Lung (tissue), 12 donors: ENCODE data around the gene CSMD2. TPM values are rescaled to one million over a fixed set of nuclear protein-coding genes. Genes with fewer than 3 reads are reported as not detected.

ENCODE experiments used
- ATAC-seq: fragments of 200-7000 bp; cut with Tn5 transposase; one replicate; pipeline ENCODE4 v1.9.1; 2020; ENCODE audit warnings: moderate number of reproducible peaks; ENCODE audit not compliant: insufficient read depth, low FRiP score
- DNase-seq, 3 donors: peaks; one replicate each; pipeline ENCODE4 v3.0.0-alpha.2; 2013 to 2017
- H3K27ac ChIP-seq, 2 donors: one replicate each; pipeline ENCODE4 v1.5.1; 2013; ENCODE audit warnings: mild to moderate bottlenecking in 2 of 2, moderate library complexity in 2 of 2, control low read depth in 1 of 2, inconsistent platforms in 1 of 2, low read depth in 1 of 2, low read length in 1 of 2
- H3K27me3 ChIP-seq, 3 donors: one replicate each; pipeline ENCODE4 v1.5.1; 2013; ENCODE audit warnings: low read length in 2 of 3; ENCODE audit not compliant: control insufficient read depth in 3 of 3, insufficient read depth in 3 of 3
- H3K36me3 ChIP-seq, 4 donors: one replicate each; pipeline ENCODE4 v1.5.1; 2013; ENCODE audit warnings: low read length in 4 of 4, mild to moderate bottlenecking in 1 of 4, moderate library complexity in 1 of 4; ENCODE audit not compliant: control insufficient read depth in 4 of 4, insufficient read depth in 4 of 4
- H3K4me1 ChIP-seq, 5 donors: one replicate each; pipeline ENCODE4 v1.5.1; 2013; ENCODE audit warnings: low read length in 5 of 5, mild to moderate bottlenecking in 2 of 5, moderate library complexity in 1 of 5; ENCODE audit not compliant: control insufficient read depth in 5 of 5, insufficient read depth in 5 of 5
- H3K4me3 ChIP-seq: one replicate; pipeline ENCODE4 v1.5.1; 2013; ENCODE audit warnings: mild to moderate bottlenecking, control low read depth, moderate library complexity
- H3K9ac ChIP-seq, 2 donors: one replicate each; pipeline ENCODE4 v1.5.1; 2013; ENCODE audit warnings: low read length in 2 of 2, control low read depth in 1 of 2; ENCODE audit not compliant: insufficient read depth in 1 of 2
- H3K9me3 ChIP-seq, 4 donors: one replicate each; pipeline ENCODE4 v1.5.1; 2013; ENCODE audit warnings: low read length in 3 of 4, mild to moderate bottlenecking in 1 of 4, moderate library complexity in 1 of 4; ENCODE audit not compliant: control insufficient read depth in 4 of 4, insufficient read depth in 3 of 4
- WGBS, 2 donors: extraction: QIAGEN DNeasy Blood & Tissue Kit; methylation state at CpG; one replicate each; pipeline ENCODE4 v1.1.7; 2013; 5-methylcytosine and 5-hydroxymethylcytosine counted together
- polyA plus RNA-seq, 2 donors: library from polyadenylated mRNA; stranded (reverse); fragments of 200-250 nt; gene quantifications; one replicate each; pipeline ENCODE4 v1.2.1, GENCODE V29; 2013
- total RNA-seq, 2 donors: library from RNA; depleted of rRNA in 1 of 2; stranded (reverse); fragments of >200 nt in 1 of 2; gene quantifications; one replicate each; pipeline ENCODE4 v1.2.1, GENCODE V29; 2014 to 2021
- TF ChIP-seq, protein P1 (sequence below): IDR thresholded peaks from 2 replicates; pipeline ENCODE4 v1.5.1; 2012; ENCODE audit warnings: mild to moderate bottlenecking; ENCODE audit errors: control extremely low read depth, extremely low read depth
- donor health status: control.
- donor health status: control.
- donor health status: Bipolar disorder and iron deficiency.
- donor health status: healthy.
- donor health status: DM: yes; HTN: yes; CAD: no.

The CSMD2 gene
- total and polyA plus RNA-seq, 4 donors = 0.11 to 1.2 (median 0.39) TPM

DNA sequence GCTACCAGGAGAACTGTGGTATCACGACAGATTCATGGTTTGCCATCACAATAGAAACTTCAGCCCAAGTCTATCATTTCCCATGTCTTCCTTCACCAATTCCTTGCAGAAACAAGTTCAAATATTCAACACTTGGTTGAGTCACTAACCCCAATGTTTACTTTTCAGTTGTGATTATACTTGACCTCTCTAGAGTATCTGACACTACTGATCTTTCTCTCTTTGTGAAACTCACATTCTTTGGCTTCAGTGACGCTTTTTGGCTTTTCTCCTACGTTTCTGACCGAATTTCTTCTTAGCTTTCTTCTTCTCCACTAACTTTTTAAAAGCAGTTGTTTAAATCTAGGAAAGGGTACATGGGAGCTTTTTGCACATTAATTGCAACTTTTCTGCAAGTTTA is 350.0 kb downstream of the CSMD2 start:
- WGBS, 2 donors = 44 to 74% methylated on average over 4 of the region's 4 CpGs
- ATAC-seq = no peak
- H3K4me3 ChIP-seq = no peak overlapping the region

GRCh38 chr1:33814166-33814565 is 350.9 kb downstream of the CSMD2 start:
- Histone ChIP-seq H3K36me3 (no peaks in the 10 kb centered on the region), H3K27ac (no peak overlapping the region), H3K4me1 (no peaks in the 10 kb centered on the region), H3K9me3 (peaks cover 0 to 2% (median 0%) of the 10 kb centered on the region in 4 donors), H3K9ac (no peak overlapping the region), H3K4me3 (no peak overlapping the region), H3K27me3 (peaks cover 0 to 3% (median 0%) of the 10 kb centered on the region in 3 donors)
- 91 to 96% methylated on average over 2 of the region's 2 CpGs for WGBS, 2 donors
- DNase-seq (no peak), ATAC-seq (no peak)
- TF ChIP-seq, protein P1, sequence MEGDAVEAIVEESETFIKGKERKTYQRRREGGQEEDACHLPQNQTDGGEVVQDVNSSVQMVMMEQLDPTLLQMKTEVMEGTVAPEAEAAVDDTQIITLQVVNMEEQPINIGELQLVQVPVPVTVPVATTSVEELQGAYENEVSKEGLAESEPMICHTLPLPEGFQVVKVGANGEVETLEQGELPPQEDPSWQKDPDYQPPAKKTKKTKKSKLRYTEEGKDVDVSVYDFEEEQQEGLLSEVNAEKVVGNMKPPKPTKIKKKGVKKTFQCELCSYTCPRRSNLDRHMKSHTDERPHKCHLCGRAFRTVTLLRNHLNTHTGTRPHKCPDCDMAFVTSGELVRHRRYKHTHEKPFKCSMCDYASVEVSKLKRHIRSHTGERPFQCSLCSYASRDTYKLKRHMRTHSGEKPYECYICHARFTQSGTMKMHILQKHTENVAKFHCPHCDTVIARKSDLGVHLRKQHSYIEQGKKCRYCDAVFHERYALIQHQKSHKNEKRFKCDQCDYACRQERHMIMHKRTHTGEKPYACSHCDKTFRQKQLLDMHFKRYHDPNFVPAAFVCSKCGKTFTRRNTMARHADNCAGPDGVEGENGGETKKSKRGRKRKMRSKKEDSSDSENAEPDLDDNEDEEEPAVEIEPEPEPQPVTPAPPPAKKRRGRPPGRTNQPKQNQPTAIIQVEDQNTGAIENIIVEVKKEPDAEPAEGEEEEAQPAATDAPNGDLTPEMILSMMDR = no peak

More for the DNA sequence above, 350.0 kb downstream of the CSMD2 start:
- TF ChIP-seq, protein P1 = no peak
- Histone ChIP-seq H3K9me3 (peaks cover 0 to 2% (median 0%) of the 10 kb centered on the region in 4 donors), H3K27ac (no peak overlapping the region), H3K27me3 (peaks cover 0 to 3% (median 0%) of the 10 kb centered on the region in 3 donors), H3K9ac (no peak overlapping the region), H3K4me1 (no peaks in the 10 kb centered on the region), H3K36me3 (no peaks in the 10 kb centered on the region)
- no peak for DNase-seq

DNA sequence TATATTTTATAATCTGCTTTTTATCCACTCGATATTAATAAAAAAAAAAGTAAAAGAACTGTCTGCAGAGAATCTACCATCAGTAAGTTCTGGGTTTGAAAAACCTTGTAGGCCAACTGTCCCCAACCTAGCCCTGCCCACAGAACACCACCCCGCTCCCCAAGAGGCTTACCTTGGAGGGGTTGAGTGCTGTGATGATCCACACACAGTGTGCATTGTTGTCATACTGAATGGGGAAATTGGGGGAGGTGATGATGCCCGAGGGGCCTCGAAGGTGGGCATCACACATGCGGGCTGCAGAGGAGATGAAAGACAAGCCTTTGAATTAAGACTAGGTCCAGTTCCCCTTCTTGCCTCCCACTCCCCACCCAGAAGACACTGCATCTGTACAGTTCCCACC is 354.5 kb downstream of the CSMD2 start:
- Histone ChIP-seq H3K4me1 (no peaks in the 10 kb centered on the region), H3K27ac (no peak overlapping the region), H3K4me3 (no peak overlapping the region), H3K9me3 (peaks cover 0 to 3% (median 1%) of the 10 kb centered on the region in 4 donors), H3K36me3 (no peaks in the 10 kb centered on the region), H3K9ac (no peak overlapping the region), H3K27me3 (peaks cover 0 to 3% (median 0%) of the 10 kb centered on the region in 3 donors)
- WGBS, 2 donors = 90 to 92% methylated on average over 5 of the region's 5 CpGs
- no peak for ATAC-seq
- no peak for DNase-seq
- TF ChIP-seq, protein P1 = no peak

GRCh38 chr1:33805988-33806387 is 359.0 kb downstream of the CSMD2 start:
- no peak for ATAC-seq
- H3K9me3 ChIP-seq = peaks cover 0 to 3% (median 1%) of the 10 kb centered on the region in 4 donors
- no peak for DNase-seq
- H3K9ac ChIP-seq = no peak overlapping the region
- TF ChIP-seq, protein P1 = no peak
- peaks cover 0 to 3% (median 0%) of the 10 kb centered on the region in 3 donors for H3K27me3 ChIP-seq
- no peak overlapping the region for H3K27ac ChIP-seq
- no peak overlapping the region for H3K4me3 ChIP-seq
- no peaks in the 10 kb centered on the region for H3K36me3 ChIP-seq
- 82 to 90% methylated on average over 3 of the region's 3 CpGs for WGBS, 2 donors
- no peaks in the 10 kb centered on the region for H3K4me1 ChIP-seq
